Heart left ventricle (tissue), 16 donors: Measurements from ENCODE around the gene ACOD1. TPM values are rescaled to one million over a fixed set of nuclear protein-coding genes. Genes with fewer than 3 reads are reported as not detected.

Experiments
- ATAC-seq, 4 donors: fragments of 200-7000 bp; cut with Tn5 transposase; one replicate each; pipeline ENCODE4 v1.9.1; 2020 to 2022; ENCODE audit warnings: moderate library complexity in 4 of 4, mild to moderate bottlenecking in 3 of 4, moderate number of reproducible peaks in 1 of 4
- DNase-seq, 5 donors: peaks; one replicate each; pipeline ENCODE4 v3.0.0-alpha.2; 2020
- H3K27ac ChIP-seq, 12 donors: fragments of 200-600 bp; sonication (generic) in 4 of 12; one replicate each; pipeline versions ENCODE4 v1.5.0 to v1.8.0; 2016 to 2022; ENCODE audit warnings: mild to moderate bottlenecking in 2 of 12
- H3K27me3 ChIP-seq, 9 donors: fragments of 200-600 bp; sonication (generic) in 2 of 9; one replicate each; pipeline versions ENCODE4 v1.5.1 to v1.8.0; 2016 to 2022; ENCODE audit warnings: mild to moderate bottlenecking in 3 of 9
- H3K36me3 ChIP-seq, 9 donors: fragments of 200-600 bp; sonication (generic) in 2 of 9; one replicate each; pipeline versions ENCODE4 v1.5.0 to v1.8.0; 2018 to 2022; ENCODE audit warnings: mild to moderate bottlenecking in 2 of 9
- H3K4me1 ChIP-seq, 12 donors: fragments of 200-600 bp; sonication (generic) in 4 of 12; one replicate each; pipeline versions ENCODE4 v1.5.0 to v1.8.0; 2016 to 2022; ENCODE audit warnings: mild to moderate bottlenecking in 3 of 12
- H3K4me3 ChIP-seq, 12 donors: fragments of 200-600 bp; sonication (generic) in 4 of 12; one replicate each; pipeline versions ENCODE4 v1.5.0 to v1.8.0; 2017 to 2022; ENCODE audit warnings: mild to moderate bottlenecking in 9 of 12, moderate library complexity in 4 of 12
- H3K9me3 ChIP-seq, 12 donors: fragments of 200-600 bp; sonication (generic) in 4 of 12; one replicate each; pipeline versions ENCODE4 v1.5.0 to v1.8.0; 2016 to 2022; ENCODE audit warnings: mild to moderate bottlenecking in 1 of 12
- CTCF ChIP-seq, 12 donors: fragments of 200-600 bp; sonication (generic) in 4 of 12; IDR thresholded peaks; one replicate each; pipeline versions ENCODE4 v1.5.0 to v1.8.0; 2018 to 2022; ENCODE audit warnings: antibody characterized with exemption in 12 of 12, mild to moderate bottlenecking in 5 of 12
- POLR2A ChIP-seq, 2 donors: fragments of 450-650 bp; IDR thresholded peaks; one replicate each; pipeline ENCODE4 v1.6.1; 2017; ENCODE audit warnings: antibody characterized with exemption in 2 of 2, mild to moderate bottlenecking in 2 of 2, moderate library complexity in 2 of 2
- WGBS, 4 donors: extraction: QIAGEN DNeasy Blood & Tissue Kit in 2 of 4; methylation state at CpG; one replicate each; pipeline versions ENCODE4 v1.1.5 to v1.1.7; 2013 to 2018; 5-methylcytosine and 5-hydroxymethylcytosine counted together
- intact Hi-C, 10 donors: fragments of 100-400 bp; cut with DNase I; formaldehyde crosslinking; loops; one replicate each; pipeline versions ENCODE4 v1.11.1 to v1.14.2; 2022
- polyA plus RNA-seq, 2 donors: library from polyadenylated mRNA; stranded (reverse); fragments of 200-250 nt; gene quantifications; one replicate each; pipeline ENCODE4 v1.2.3, GENCODE V29; 2013
- total RNA-seq, 9 donors: library from RNA; depleted of rRNA in 2 of 9; stranded (reverse); fragments of >200 nt in 2 of 9; fragmentation: NEBNext Ultra II Directional in 3 of 9; extraction: Animal tissue kit (Norgen Biotek cat#: 25700) in 3 of 9; gene quantifications; one replicate each; pipeline versions ENCODE4 v1.1.0 to v1.2.4, GENCODE V29; 2016 to 2023
- donor health status: ischemic (EF 13 %, LVEDD 7.1; RV severe dilation, severe dysfunction).
- donor health status: healthy with polysubstance abuse.
- donor health status: DM: no; HTN: yes; CAD: no.
- donor health status: DM: no; HTN: no; CAD: no.
- donor health status: ischemic (EF 25% LVEDD 6.9; RV normal size, moderate dysfunction).
- donor health status: ischemic (EF 25% LVEDD 5.7; RV mildly dilated, moderate dysfunction).
- donor health status: healthy.
- donor health status: DM: yes; HTN: yes; CAD: no.
- donor health status: ischemic (EF 35%, LVEDD 5.7; RV mildly dilated, moderate dysfunction).
- donor health status: nonischemic (EF 11% LVEDD 7.7; RV severe dilation, severe dysfunction).
- donor health status: DM: yes; HTN: yes; CAD: no.
- donor health status: PGD.
- donor health status: ischemic (EF 29% LVEDD 5.4; RV normal size, mild dysfunction).
- donor health status: nonischemic (EF 23%, LVEDD 6.1; RV moderate dilation, normal function).

Gene ACOD1
- total and polyA plus RNA-seq, 11 donors: 0.91 TPM; not detected in 10

- intact Hi-C loops: no loop called here
- Histone ChIP-seq H3K36me3 (no peaks in the 10 kb centered on the region), H3K27me3 (peaks cover 0 to 4% (median 0%) of the 10 kb centered on the region in 9 donors), H3K27ac (no peak overlapping the region), H3K4me3 (no peak overlapping the region), H3K4me1 (peaks cover 0 to 8% (median 0%) of the 10 kb centered on the region in 12 donors), H3K9me3 (no peaks in the 10 kb centered on the region)
- WGBS, 4 donors: 94 to 99% (median 94%) methylated on average over 6 of the region's 6 CpGs
- TF ChIP-seq POLR2A (IDR thresholded peaks at IDR 0.05): no peak
- TF ChIP-seq CTCF (IDR thresholded peaks at IDR 0.05): no peak
- no peak for ATAC-seq
- no peak for DNase-seq
Observed at GRCh38 chr13:76967031-76967430, 18.7 kb downstream of the ACOD1 start.

- intact Hi-C loops: no loop called here
Observed at GRCh38 chr13:76968041-76968440, 19.7 kb downstream of the ACOD1 start.

GRCh38 chr13:76969488-76970365 is 21.4 kb downstream of the ACOD1 start:
- intact Hi-C loops: loop anchor here in 1 of 10 donors (10.0 kb wide), 1 partner anchor 1095 kb away; no protein-coding TSS in a partner anchor
- no peak overlapping the region for H3K27ac ChIP-seq
- no peaks in the 10 kb centered on the region for H3K36me3 ChIP-seq
- H3K27me3 ChIP-seq: peaks cover 0 to 7% (median 0%) of the 10 kb centered on the region in 9 donors
- no peak overlapping the region for H3K4me3 ChIP-seq
- TF ChIP-seq CTCF (IDR thresholded peaks at IDR 0.05) (no peak), POLR2A (IDR thresholded peaks at IDR 0.05) (no peak)
- H3K4me1 ChIP-seq: peaks cover 0 to 8% (median 0%) of the 10 kb centered on the region in 12 donors
- H3K9me3 ChIP-seq: no peaks in the 10 kb centered on the region
- WGBS, 4 donors: 91 to 92% (median 92%) methylated on average over 5 of the region's 5 CpGs
- DNase-seq: no peak
- no peak for ATAC-seq

More at GRCh38 chr13:76968041-76968440, 19.7 kb downstream of the ACOD1 start:
- H3K27ac ChIP-seq: no peak overlapping the region
- TF ChIP-seq POLR2A (IDR thresholded peaks at IDR 0.05): no peak
- TF ChIP-seq CTCF (IDR thresholded peaks at IDR 0.05): no peak
- H3K27me3 ChIP-seq: peaks cover 0 to 7% (median 0%) of the 10 kb centered on the region in 9 donors
- peaks cover 0 to 8% (median 0%) of the 10 kb centered on the region in 12 donors for H3K4me1 ChIP-seq
- H3K4me3 ChIP-seq: no peak overlapping the region
- ATAC-seq (no peak), DNase-seq (no peak)
- 69 to 77% (median 71%) methylated on average over 4 to 6 of the region's 6 CpGs for WGBS, 4 donors
- H3K9me3 ChIP-seq: no peaks in the 10 kb centered on the region
- H3K36me3 ChIP-seq: no peaks in the 10 kb centered on the region

- intact Hi-C loops: loop anchor here in 1 of 10 donors (10.0 kb wide), 1 partner anchor 1096 kb away; no protein-coding TSS in a partner anchor
- WGBS, 4 donors: 55 to 75% (median 59%) methylated on average over 3 of the region's 3 CpGs
- Histone ChIP-seq H3K27ac (no peak overlapping the region), H3K27me3 (peaks cover 0 to 12% (median 4%) of the 10 kb centered on the region in 9 donors), H3K36me3 (no peaks in the 10 kb centered on the region), H3K4me1 (peaks cover 0 to 2% (median 0%) of the 10 kb centered on the region in 12 donors), H3K4me3 (no peak overlapping the region), H3K9me3 (no peaks in the 10 kb centered on the region)
- DNase-seq (no peak), ATAC-seq (no peak)
- no peak for TF ChIP-seq CTCF (IDR thresholded peaks at IDR 0.05)
- no peak for TF ChIP-seq POLR2A (IDR thresholded peaks at IDR 0.05)
Observed at GRCh38 chr13:76971215-76971614, 22.9 kb downstream of the ACOD1 start.
